Vagina (tissue), 2 donors: Measurements from ENCODE around the gene PIK3C2A.

Source experiments
- POLR2A ChIP-seq, 2 donors: fragments of 450-650 bp; IDR thresholded peaks; one replicate each; pipeline ENCODE4 v1.6.1; 2017; ENCODE audit warnings: antibody characterized with exemption in 2 of 2, mild to moderate bottlenecking in 2 of 2, moderate library complexity in 2 of 2
- POLR2AphosphoS5 ChIP-seq, 2 donors: sonication (generic); formaldehyde crosslinking; IDR thresholded peaks; one replicate each; pipeline ENCODE4 v1.9.0; 2017; ENCODE audit warnings: antibody characterized with exemption in 2 of 2, mild to moderate bottlenecking in 2 of 2, low read depth in 1 of 2; ENCODE audit not compliant: insufficient read depth in 1 of 2
- TF ChIP-seq, protein P1 (sequence below), 3 experiments: fragments of 450-650 bp in 2 of 3; fragments of 200-600 bp in 1 of 3; sonication (generic) in 1 of 3; IDR thresholded peaks; one replicate each; pipeline ENCODE4 v1.5.1; 2017 to 2019; ENCODE audit warnings: antibody characterized with exemption in 3 of 3, mild to moderate bottlenecking in 2 of 3, moderate library complexity in 2 of 3

DNA sequence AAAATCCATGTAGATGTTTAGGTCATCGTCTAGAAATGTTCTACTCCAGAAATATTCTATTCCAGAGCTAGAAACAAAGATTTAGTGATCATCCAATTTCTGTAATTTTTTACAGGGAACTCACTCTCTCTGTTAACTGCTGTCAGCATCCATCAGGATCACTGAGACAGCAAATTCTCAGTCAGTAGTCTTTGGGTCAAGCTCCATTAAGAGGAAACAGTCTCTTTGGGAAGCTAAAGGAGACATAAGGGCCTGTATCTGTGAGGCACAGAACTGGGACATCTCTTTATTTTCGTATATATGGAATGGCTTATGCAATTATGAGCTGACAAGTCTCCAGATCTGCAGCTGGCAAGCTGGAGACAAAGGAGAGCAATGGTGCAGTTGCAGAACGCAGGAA, 48.3 kb downstream of the PIK3C2A start:
- TF ChIP-seq, protein P1, sequence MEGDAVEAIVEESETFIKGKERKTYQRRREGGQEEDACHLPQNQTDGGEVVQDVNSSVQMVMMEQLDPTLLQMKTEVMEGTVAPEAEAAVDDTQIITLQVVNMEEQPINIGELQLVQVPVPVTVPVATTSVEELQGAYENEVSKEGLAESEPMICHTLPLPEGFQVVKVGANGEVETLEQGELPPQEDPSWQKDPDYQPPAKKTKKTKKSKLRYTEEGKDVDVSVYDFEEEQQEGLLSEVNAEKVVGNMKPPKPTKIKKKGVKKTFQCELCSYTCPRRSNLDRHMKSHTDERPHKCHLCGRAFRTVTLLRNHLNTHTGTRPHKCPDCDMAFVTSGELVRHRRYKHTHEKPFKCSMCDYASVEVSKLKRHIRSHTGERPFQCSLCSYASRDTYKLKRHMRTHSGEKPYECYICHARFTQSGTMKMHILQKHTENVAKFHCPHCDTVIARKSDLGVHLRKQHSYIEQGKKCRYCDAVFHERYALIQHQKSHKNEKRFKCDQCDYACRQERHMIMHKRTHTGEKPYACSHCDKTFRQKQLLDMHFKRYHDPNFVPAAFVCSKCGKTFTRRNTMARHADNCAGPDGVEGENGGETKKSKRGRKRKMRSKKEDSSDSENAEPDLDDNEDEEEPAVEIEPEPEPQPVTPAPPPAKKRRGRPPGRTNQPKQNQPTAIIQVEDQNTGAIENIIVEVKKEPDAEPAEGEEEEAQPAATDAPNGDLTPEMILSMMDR (IDR thresholded peaks at IDR 0.05), result no peak
- TF ChIP-seq POLR2A (IDR thresholded peaks at IDR 0.05), result no peak
- no peak for TF ChIP-seq POLR2AphosphoS5 (IDR thresholded peaks at IDR 0.05; ENCODE audit: insufficient read depth in 1 of 2, low read depth in 1 of 2)
